Ovary (tissue), 9 donors: ENCODE data around the gene NCMAP. TPM values are rescaled to one million over a fixed set of nuclear protein-coding genes. Genes with fewer than 3 reads are reported as not detected.

ENCODE experiments used
- DNase-seq, 5 donors: peaks; one replicate each; pipeline ENCODE4 v3.0.0-alpha.2; 2019 to 2020
- H3K27ac ChIP-seq, 2 donors: fragments of 200-600 bp; one replicate each; pipeline versions ENCODE4 v1.5.1 to v1.8.0; 2019 to 2022
- H3K27me3 ChIP-seq: fragments of 200-600 bp; one replicate; pipeline ENCODE4 v1.8.0; 2022
- H3K36me3 ChIP-seq: fragments of 200-600 bp; sonication (generic); one replicate; pipeline ENCODE4 v1.5.1; 2019
- H3K4me1 ChIP-seq: one replicate; pipeline ENCODE4 v1.8.1; 2013; ENCODE audit warnings: mild to moderate bottlenecking, moderate library complexity; ENCODE audit not compliant: insufficient read depth
- H3K4me3 ChIP-seq: fragments of 200-600 bp; sonication (generic); one replicate; pipeline ENCODE4 v1.5.1; 2017
- H3K9me3 ChIP-seq, 2 donors: fragments of 200-600 bp in 1 of 2; sonication (generic) in 1 of 2; one replicate each; pipeline versions ENCODE4 v1.5.1 to v1.8.1; 2013 to 2019; ENCODE audit warnings: mild to moderate bottlenecking in 1 of 2, moderate library complexity in 1 of 2
- EP300 ChIP-seq: sonication (generic); formaldehyde crosslinking; IDR thresholded peaks from one replicate; pipeline ENCODE4 v1.6.1; 2017; ENCODE audit warnings: antibody characterized with exemption
- POLR2A ChIP-seq: fragments of 450-650 bp; IDR thresholded peaks from one replicate; pipeline ENCODE4 v1.6.1; 2017; ENCODE audit warnings: antibody characterized with exemption, mild to moderate bottlenecking, moderate library complexity
- WGBS, 3 donors: extraction: QIAGEN DNeasy Blood & Tissue Kit in 1 of 3; methylation state at CpG; one replicate each; pipeline versions ENCODE4 v1.1.5 to v1.1.7; 2013 to 2017; 5-methylcytosine and 5-hydroxymethylcytosine counted together
- intact Hi-C, 4 donors: fragments of 100-400 bp; cut with DNase I; formaldehyde crosslinking; loops; one replicate each; pipeline versions ENCODE4 v1.11.0 to v1.15.1; 2022 to 2023
- polyA plus RNA-seq, 2 donors: library from polyadenylated mRNA; stranded (reverse); fragments of 200-250 nt in 1 of 2; fragments of 350-450 nt in 1 of 2; fragmentation: Illumina TruSeq in 1 of 2; extraction: RNeasy Lipid Tissue Mini Kit (QIAGEN cat#74804) in 1 of 2; gene quantifications; one replicate each; pipeline ENCODE4 v1.2.3, GENCODE V29; 2013 to 2014
- small RNA-seq: library from RNA; depleted of rRNA; stranded (forward); fragments of <200 nt; gene quantifications from one replicate; pipeline ENCODE3, GENCODE V24; 2016
- total RNA-seq, 7 donors: library from RNA; depleted of rRNA in 2 of 7; stranded (reverse); fragments of >200 nt in 2 of 7; fragmentation: NEBNext Ultra II Directional in 3 of 7; extraction: Animal tissue kit (Norgen Biotek cat#: 25700) in 3 of 7; gene quantifications; one replicate each; pipeline versions ENCODE4 v1.1.0 to v1.2.4, GENCODE V29; 2016 to 2023
- TF ChIP-seq, protein P1 (sequence below), 3 donors: fragments of 450-650 bp in 2 of 3; fragments of 200-600 bp in 1 of 3; IDR thresholded peaks; one replicate each; pipeline versions ENCODE4 v1.5.1 to v1.8.0; 2016 to 2022; ENCODE audit warnings: antibody characterized with exemption in 3 of 3, mild to moderate bottlenecking in 1 of 3
- donor health status: DM: no; HTN: no; CAD: no; lungs with moderate emphysema.
- donor health status: DM: no; HTN: no; CAD: no.
- donor health status: Bipolar disorder and iron deficiency.
- donor health status: DM: yes; HTN: yes; CAD: no.
- donor health status: DM: no; HTN: no; CAD: no.
- donor health status: DM: yes; HTN: yes; CAD: no.

NCMAP gene
- total and polyA plus RNA-seq, 9 donors = 0.01 to 0.83 (median 0.40) TPM; not detected in 2

- Histone ChIP-seq H3K27me3 (no peaks in the 10 kb centered on the region), H3K27ac (no peak overlapping the region), H3K4me3 (no peak overlapping the region), H3K9me3 (no peaks in the 10 kb centered on the region), H3K36me3 (no peaks in the 10 kb centered on the region), H3K4me1 (peaks cover 4% of the 10 kb centered on the region)
- DNase-seq = no peak
- intact Hi-C loops = no loop called here
- TF ChIP-seq POLR2A = no peak
- TF ChIP-seq, protein P1, sequence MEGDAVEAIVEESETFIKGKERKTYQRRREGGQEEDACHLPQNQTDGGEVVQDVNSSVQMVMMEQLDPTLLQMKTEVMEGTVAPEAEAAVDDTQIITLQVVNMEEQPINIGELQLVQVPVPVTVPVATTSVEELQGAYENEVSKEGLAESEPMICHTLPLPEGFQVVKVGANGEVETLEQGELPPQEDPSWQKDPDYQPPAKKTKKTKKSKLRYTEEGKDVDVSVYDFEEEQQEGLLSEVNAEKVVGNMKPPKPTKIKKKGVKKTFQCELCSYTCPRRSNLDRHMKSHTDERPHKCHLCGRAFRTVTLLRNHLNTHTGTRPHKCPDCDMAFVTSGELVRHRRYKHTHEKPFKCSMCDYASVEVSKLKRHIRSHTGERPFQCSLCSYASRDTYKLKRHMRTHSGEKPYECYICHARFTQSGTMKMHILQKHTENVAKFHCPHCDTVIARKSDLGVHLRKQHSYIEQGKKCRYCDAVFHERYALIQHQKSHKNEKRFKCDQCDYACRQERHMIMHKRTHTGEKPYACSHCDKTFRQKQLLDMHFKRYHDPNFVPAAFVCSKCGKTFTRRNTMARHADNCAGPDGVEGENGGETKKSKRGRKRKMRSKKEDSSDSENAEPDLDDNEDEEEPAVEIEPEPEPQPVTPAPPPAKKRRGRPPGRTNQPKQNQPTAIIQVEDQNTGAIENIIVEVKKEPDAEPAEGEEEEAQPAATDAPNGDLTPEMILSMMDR (IDR thresholded peaks at IDR 0.05) = no peak
- no peak for TF ChIP-seq EP300
- WGBS, 3 donors = 91 to 92% (median 91%) methylated on average over 5 of the region's 5 CpGs
Observed at GRCh38 chr1:24648919-24649318, 93.0 kb downstream of the NCMAP start.

- H3K9me3 ChIP-seq = no peaks in the 10 kb centered on the region
- H3K27me3 ChIP-seq = no peaks in the 10 kb centered on the region
- H3K27ac ChIP-seq = no peak overlapping the region
- WGBS, 3 donors = 91 to 94% (median 92%) methylated on average over 13 of the region's 13 CpGs
- H3K36me3 ChIP-seq = no peaks in the 10 kb centered on the region
- TF ChIP-seq EP300 (no peak), POLR2A (no peak)
- TF ChIP-seq, protein P1 (IDR thresholded peaks at IDR 0.05) = no peak
- no peak for DNase-seq
- intact Hi-C loops = no loop called here
- H3K4me1 ChIP-seq = no peaks in the 10 kb centered on the region
- no peak overlapping the region for H3K4me3 ChIP-seq
Observed at GRCh38 chr1:24652382-24652781, 96.5 kb downstream of the NCMAP start.

DNA sequence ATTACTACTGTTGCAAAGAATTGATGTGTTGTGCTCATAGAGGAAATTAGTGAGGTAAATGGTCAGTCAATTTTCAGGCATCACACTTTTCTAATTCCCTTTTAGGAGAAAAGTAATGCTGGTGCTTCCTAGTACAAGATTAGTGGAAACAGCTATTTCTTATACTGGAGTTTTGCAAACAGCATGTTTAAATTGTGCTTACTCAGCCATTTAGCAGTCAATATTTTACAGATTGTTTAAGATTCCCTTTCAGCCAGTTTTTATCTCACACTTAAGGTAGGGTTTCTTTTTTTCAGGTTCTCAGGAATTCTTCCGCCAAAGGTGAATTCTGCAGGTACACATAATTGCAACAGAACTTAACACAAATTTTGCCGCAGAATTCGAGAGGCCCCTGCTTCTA, 98.1 kb downstream of the NCMAP start:
- Histone ChIP-seq H3K27ac (no peak overlapping the region), H3K4me1 (no peaks in the 10 kb centered on the region), H3K27me3 (no peaks in the 10 kb centered on the region), H3K9me3 (no peaks in the 10 kb centered on the region), H3K36me3 (no peaks in the 10 kb centered on the region), H3K4me3 (no peak overlapping the region)
- intact Hi-C loops = no loop called here
- DNase-seq = no peak
- WGBS, 3 donors = 93 to 98% (median 94%) methylated on average over 3 of the region's 3 CpGs
- TF ChIP-seq POLR2A (no peak), EP300 (no peak)
- TF ChIP-seq, protein P1 (IDR thresholded peaks at IDR 0.05) = no peak

DNA sequence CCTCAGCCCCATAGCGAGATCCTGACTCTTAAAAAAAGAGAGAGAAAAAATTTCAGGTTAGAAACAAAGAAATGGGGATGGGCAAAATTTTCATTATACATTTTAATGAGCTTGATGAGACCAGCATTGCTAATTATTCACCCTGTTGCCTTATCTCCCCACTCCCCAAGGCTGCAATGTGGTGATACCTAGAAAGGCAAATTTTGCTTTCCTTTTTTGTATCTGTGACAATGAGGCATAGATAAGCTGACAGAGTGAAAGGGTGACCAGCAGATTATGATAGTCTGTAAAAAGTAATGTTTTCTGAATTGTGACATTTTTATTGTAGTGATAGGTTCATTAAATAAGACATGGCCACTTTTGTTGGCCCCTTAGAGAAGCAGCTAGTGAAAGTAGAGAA, 100.2 kb downstream of the NCMAP start:
- WGBS, 3 donors = 89 to 97% (median 90%) methylated on average over 1 of the region's 1 CpG
- no peak for TF ChIP-seq POLR2A
- H3K27me3 ChIP-seq = no peaks in the 10 kb centered on the region
- H3K4me1 ChIP-seq = no peaks in the 10 kb centered on the region
- H3K27ac ChIP-seq = no peak overlapping the region
- DNase-seq = no peak
- H3K9me3 ChIP-seq = no peaks in the 10 kb centered on the region
- intact Hi-C loops = no loop called here
- no peaks in the 10 kb centered on the region for H3K36me3 ChIP-seq
- H3K4me3 ChIP-seq = no peak overlapping the region

DNA sequence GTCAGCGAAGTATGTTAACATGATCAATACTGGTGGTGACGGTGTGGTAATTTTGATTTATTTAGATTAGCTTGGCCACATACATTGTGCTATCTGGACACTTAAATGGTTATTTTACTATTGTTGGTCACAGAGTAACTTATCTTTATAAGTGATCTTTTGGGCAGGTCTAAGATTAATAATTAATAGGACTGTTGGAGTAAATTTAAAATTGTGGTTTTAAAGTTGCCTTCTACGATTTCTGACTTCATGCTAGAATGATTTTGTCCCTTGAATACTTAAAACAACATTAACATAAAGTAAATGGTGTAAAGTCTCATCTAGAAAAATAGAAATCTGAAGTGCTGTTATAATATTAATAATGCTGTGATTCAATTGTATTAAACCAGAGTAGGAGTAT, 101.9 kb downstream of the NCMAP start:
- no peak for DNase-seq
- no peak overlapping the region for H3K27ac ChIP-seq
- H3K9me3 ChIP-seq = no peaks in the 10 kb centered on the region
- 93 to 95% (median 95%) methylated on average over 3 of the region's 3 CpGs for WGBS, 3 donors
- intact Hi-C loops = no loop called here
- no peak for TF ChIP-seq EP300
- TF ChIP-seq, protein P1 (IDR thresholded peaks at IDR 0.05) = no peak
- TF ChIP-seq POLR2A = no peak
- no peaks in the 10 kb centered on the region for H3K27me3 ChIP-seq
- H3K36me3 ChIP-seq = no peaks in the 10 kb centered on the region
- no peak overlapping the region for H3K4me3 ChIP-seq
- H3K4me1 ChIP-seq = no peaks in the 10 kb centered on the region

Small RNA genes within 50 kb of the gene (small RNA-seq; reads per million reads assigned to genes)
- gene RF00019 = not detected

Other genes starting within 250 kb of the NCMAP start
- gene GRHL3, start 236.7 kb upstream of the NCMAP start, total RNA-seq = 1 to 10 TPM in 1 of 7 donors, under 1 TPM in 2, not detected in 4; 0.15 to 1.6 (median 0.48) TPM
- gene GRHL3, start 236.7 kb upstream of the NCMAP start, polyA plus RNA-seq = not detected
- 10 to 100 TPM in 1 of 7 donors, 1 to 10 TPM in 6; 5.4 to 12.6 (median 7.3) TPM for gene STPG1, start 142.3 kb upstream of the NCMAP start, total RNA-seq
- gene STPG1, start 142.3 kb upstream of the NCMAP start, polyA plus RNA-seq = 1 to 10 TPM; 4.5 to 9.0 TPM
- 10 to 100 TPM in 6 of 7 donors, 1 to 10 TPM in 1; 8.2 to 22.3 (median 13.1) TPM for gene NIPAL3, start 140.3 kb upstream of the NCMAP start, total RNA-seq
- gene NIPAL3, start 140.3 kb upstream of the NCMAP start, polyA plus RNA-seq = 10 to 100 TPM in 1 of 2 donors, 1 to 10 TPM in 1; 4.4 to 18.3 TPM
- gene RCAN3, start 53.3 kb upstream of the NCMAP start, total RNA-seq = 10 to 100 TPM in 1 of 7 donors, 1 to 10 TPM in 5, under 1 TPM in 1; 0.25 to 12.4 (median 2.1) TPM
- gene RCAN3, start 53.3 kb upstream of the NCMAP start, polyA plus RNA-seq = 1 to 10 TPM in 1 of 2 donors, under 1 TPM in 1; 0.50 to 2.5 TPM
- gene SRRM1, start 87.2 kb downstream of the NCMAP start, total RNA-seq = 100 to 1,000 TPM; 108 to 154 (median 123) TPM
- gene SRRM1, start 87.2 kb downstream of the NCMAP start, polyA plus RNA-seq = 100 to 1,000 TPM in 1 of 2 donors, 10 to 100 TPM in 1; 74.9 to 128 TPM
- gene CLIC4, start 189.4 kb downstream of the NCMAP start, total RNA-seq = 100 to 1,000 TPM in 5 of 7 donors, 10 to 100 TPM in 2; 73.6 to 185 (median 125) TPM
- gene CLIC4, start 189.4 kb downstream of the NCMAP start, polyA plus RNA-seq = 100 to 1,000 TPM in 1 of 2 donors, 10 to 100 TPM in 1; 53.6 to 209 TPM